GDM1 (cell line): ENCODE measurements around the gene GRAMD4.

Source experiments
- DNase-seq: peaks from one replicate; lab custom pipeline; 2025; lab: John Stamatoyannopoulos, UW

GRAMD4 gene

GRCh38 chr22:46619830-46620501 is at the start of gene GRAMD4:
Gene GRAMD4 (plus strand): TSS chr22:46620386. CDS start chr22:46626800, 6,414 bp downstream.
- DNase-seq, result no peak

GRCh38 chr22:46571642-46572250 is 48.4 kb upstream of the GRAMD4 start:
- no peak for DNase-seq

- DNase-seq, result no peak
Measured at GRCh38 chr22:46572911-46573780, 47.0 kb upstream of the GRAMD4 start.

- DNase-seq, result no peak
Measured at GRCh38 chr22:46573781-46574437, 46.3 kb upstream of the GRAMD4 start.

- DNase-seq, result no peak
Measured at GRCh38 chr22:46574438-46574992, 45.7 kb upstream of the GRAMD4 start.

- DNase-seq, result no peak
Measured at GRCh38 chr22:46574993-46575910, 44.9 kb upstream of the GRAMD4 start.

- no peak for DNase-seq
Measured at GRCh38 chr22:46575911-46576555, 44.2 kb upstream of the GRAMD4 start.

- peak; percentile 48 for DNase-seq
Measured at GRCh38 chr22:46576556-46577367, 43.4 kb upstream of the GRAMD4 start.

- DNase-seq, result no peak
Measured at GRCh38 chr22:46577368-46578249, 42.6 kb upstream of the GRAMD4 start.

- no peak for DNase-seq
Measured at GRCh38 chr22:46578251-46578823, 41.8 kb upstream of the GRAMD4 start.

- DNase-seq, result no peak
Measured at GRCh38 chr22:46578824-46579561, 41.2 kb upstream of the GRAMD4 start.

GRCh38 chr22:46579751-46580449 is 40.3 kb upstream of the GRAMD4 start:
- no peak for DNase-seq

- no peak for DNase-seq
Measured at GRCh38 chr22:46580940-46581537, 39.1 kb upstream of the GRAMD4 start.

- no peak for DNase-seq
Measured at GRCh38 chr22:46581538-46582244, 38.5 kb upstream of the GRAMD4 start.

- no peak for DNase-seq
Measured at GRCh38 chr22:46582281-46582933, 37.8 kb upstream of the GRAMD4 start.
